GM12872 (cell line): ENCODE measurements around the gene TIAM2.

Experiments
- CTCF ChIP-seq: IDR thresholded peaks from 3 replicates; pipeline ENCODE4 v1.5.1; 2011; ENCODE audit warnings: low read depth, mild to moderate bottlenecking, low read length, moderate library complexity; ENCODE audit not compliant: insufficient read depth

The TIAM2 gene

DNA sequence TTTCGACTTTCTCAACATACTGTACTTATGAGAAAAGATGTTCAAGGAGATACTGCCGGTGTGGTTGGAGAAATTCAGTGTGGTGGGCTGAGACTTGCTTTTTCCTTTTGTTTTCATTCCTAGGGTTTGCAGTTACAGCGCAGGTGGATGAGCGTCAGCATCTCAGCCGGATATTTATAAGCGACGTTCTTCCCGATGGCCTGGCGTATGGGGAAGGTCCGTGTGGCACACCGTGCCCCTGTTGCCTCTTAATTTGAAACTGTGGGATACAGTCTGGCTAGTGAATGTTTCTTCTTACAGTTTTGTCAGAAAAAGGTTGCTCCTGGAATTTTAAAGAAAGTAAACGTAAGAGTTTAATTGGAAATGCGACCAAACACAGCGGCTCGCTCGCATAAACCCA is 187.0 kb downstream of the TIAM2 start:
- no peak for TF ChIP-seq CTCF

DNA sequence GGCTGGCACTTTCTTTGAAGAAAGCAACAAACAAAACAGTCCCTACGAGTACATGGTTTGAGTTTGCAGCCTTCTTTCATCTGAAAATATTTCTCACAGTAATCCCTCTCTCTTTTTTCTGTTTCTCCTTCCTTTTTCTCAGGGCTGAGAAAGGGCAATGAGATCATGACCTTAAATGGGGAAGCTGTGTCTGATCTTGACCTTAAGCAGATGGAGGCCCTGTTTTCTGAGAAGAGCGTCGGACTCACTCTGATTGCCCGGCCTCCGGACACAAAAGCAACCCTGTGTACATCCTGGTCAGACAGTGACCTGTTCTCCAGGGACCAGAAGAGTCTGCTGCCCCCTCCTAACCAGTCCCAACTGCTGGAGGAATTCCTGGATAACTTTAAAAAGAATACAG is 188.0 kb downstream of the TIAM2 start:
- TF ChIP-seq CTCF: no peak

DNA sequence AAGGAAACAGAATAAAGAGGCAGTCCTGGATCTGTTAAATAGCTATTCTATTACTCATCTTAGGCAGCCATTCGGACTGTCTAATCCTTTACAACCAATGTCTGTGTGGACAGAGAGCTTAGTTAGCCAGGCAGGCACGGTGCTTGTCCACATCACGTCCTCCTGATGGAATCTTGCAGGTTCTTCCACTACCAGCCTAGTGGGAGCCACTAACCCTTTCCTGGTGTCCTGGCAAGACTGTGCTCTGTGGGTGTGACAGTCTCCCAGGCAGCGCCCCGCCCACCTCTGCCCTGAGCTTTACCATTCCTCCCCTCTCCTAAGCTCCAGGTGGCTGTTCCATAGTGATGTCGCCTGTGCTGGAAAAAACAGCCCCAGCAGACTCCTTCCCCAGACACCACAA is 190.4 kb downstream of the TIAM2 start:
- TF ChIP-seq CTCF: no peak

DNA sequence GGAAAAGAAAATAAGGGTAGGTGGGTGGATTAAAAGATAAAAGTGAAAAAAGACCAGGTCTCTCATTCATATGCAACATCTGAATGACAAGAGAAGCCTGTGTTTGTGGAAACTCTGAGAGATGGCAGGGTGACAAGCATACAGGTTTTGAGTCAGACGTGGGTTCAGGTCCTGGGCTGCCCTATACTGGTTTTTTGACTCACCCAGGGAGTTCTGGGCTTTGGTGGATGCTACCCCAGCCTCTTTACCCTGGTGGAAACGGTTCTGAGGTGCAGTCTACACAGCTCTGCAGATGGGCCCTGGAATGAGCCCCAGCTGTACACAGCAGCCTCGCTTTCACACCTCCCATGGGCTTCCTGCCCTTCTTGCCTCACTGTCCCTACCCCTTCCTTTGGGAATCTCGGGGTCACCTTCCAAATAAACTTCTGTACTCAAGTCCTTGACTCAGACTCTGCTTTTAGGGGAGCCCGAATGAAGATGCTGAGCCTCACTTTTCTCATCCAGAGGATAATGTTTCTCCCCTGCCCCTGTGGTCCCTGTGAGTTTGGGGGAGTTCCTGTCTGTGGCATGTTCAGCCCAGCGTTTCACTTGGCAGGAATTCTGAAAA is 191.0 kb downstream of the TIAM2 start:
- no peak for TF ChIP-seq CTCF

GRCh38 chr6:155187106-155187505 is 192.0 kb downstream of the TIAM2 start:
- TF ChIP-seq CTCF: no peak

DNA sequence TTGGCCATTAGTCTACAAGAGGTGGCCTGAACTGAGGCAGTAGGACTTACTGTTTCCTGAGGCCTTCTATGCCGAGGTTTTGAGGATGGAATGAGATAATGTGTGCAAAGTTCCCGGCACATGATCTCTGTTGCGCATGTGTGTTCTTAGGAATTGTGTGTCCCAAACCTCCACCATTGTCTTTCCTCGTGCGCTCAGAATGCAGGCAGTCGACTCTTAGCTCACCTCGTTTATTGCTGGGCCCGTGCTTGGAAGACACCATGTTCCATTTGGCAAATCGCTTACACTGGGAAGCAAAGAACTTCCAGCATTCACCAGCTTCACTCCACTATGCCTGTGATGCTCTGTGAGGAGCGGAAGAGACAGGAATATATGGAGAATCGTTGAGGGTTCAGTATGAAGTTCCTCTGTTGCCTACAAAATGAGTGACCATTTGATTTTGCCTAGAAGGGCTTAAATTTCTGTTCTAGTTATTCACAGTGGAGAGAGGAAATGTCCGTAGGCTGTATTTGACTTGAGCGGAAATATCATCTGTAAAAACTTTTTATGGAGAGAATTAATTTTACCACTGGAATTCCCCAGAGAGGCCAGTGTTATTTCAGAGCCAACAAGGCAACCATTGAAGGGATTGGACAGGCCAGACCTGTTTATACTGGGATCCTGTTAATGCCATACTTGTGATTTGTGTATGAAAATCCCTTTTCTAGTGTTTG is 193.0 kb downstream of the TIAM2 start:
- TF ChIP-seq CTCF: no peak

- no peak for TF ChIP-seq CTCF
Observed at GRCh38 chr6:155188707-155189496, 193.8 kb downstream of the TIAM2 start.
